ENCODE data around the gene SMTNL2. TPM values are rescaled to one million over a fixed set of nuclear protein-coding genes. Genes with fewer than 3 reads are reported as not detected.
"Not testable (repeated sequence)": the region's sequence is repeated elsewhere in the genome, so short reads cannot be mapped to it uniquely, and the experiment has no call there.

SMTNL2 gene
- total RNA-seq, 2 experiments from 2014 or later = not detected

DNA sequence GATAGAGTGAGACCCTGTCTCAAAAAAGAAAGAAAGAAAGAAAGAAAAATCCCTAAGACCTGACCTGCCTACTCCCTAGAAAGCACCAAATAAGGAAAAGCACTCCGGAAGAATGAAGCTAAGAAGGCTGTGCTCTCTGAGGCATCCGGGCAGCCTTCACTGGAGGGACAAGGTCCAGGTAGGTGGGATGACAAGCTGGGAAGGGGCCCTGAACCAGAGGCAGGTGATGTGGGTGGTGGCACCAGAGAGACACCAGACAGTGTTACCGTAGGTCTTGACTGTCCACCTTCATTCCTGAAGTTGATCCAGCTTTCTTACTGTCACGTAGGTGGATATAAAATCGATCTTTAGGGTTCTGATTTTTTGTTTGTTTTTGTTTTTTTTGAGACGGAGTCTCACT lies 26.3 kb downstream of the SMTNL2 start:
- no peak for ATAC-seq
- peaks cover 46% of the 10 kb centered on the region for H3K27me3 Mint-ChIP-seq
- H3K4me3 Mint-ChIP-seq = no peak overlapping the region
- CTCF ChIA-PET = interaction anchor here (1.0 to 1.6 kb wide), 2 partner anchors 16 to 44 kb away, joined by 3 to 7 read pairs; no protein-coding TSS in a partner anchor
- no peak overlapping the region for H3K27ac Mint-ChIP-seq
- H3K4me1 Mint-ChIP-seq = peaks cover 2% of the 10 kb centered on the region
- no peak for DNase-seq
- no peaks in the 10 kb centered on the region for H3K9me3 Mint-ChIP-seq (ENCODE audit: low read depth)
- H3K36me3 Mint-ChIP-seq = no peaks in the 10 kb centered on the region

DNA sequence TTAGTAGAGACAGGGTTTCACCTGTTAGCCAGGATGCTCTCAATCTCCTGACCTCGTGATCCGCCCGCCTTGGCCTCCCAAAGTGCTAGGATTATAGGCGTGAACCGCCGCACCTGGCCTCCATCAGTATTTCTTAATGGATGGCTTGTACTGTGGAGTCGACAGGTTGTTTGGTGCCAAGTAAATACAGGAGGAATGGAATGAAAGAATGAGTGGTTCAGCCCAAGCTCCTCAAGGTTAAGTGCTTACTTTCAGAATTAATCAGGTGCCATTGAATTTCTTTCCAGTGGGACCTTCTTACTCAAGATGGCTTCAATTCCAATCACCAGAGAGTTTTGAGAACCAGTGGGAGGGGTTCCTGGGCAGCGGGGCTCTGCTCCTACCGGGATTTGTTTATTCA lies 32.1 kb downstream of the SMTNL2 start:
- no peak for ATAC-seq
- CTCF ChIA-PET = interaction anchor here (0.8 to 1.6 kb wide), 3 partner anchors 10 to 49 kb away, joined by 3 read pairs; no protein-coding TSS in a partner anchor
- no peaks in the 10 kb centered on the region for H3K36me3 Mint-ChIP-seq
- no peak for DNase-seq
- no peak overlapping the region for H3K27ac Mint-ChIP-seq
- peaks cover 17% of the 10 kb centered on the region for H3K27me3 Mint-ChIP-seq
- no peaks in the 10 kb centered on the region for H3K4me1 Mint-ChIP-seq
- H3K9me3 Mint-ChIP-seq (ENCODE audit: low read depth) = no peaks in the 10 kb centered on the region
- H3K4me3 Mint-ChIP-seq = no peak overlapping the region

DNA sequence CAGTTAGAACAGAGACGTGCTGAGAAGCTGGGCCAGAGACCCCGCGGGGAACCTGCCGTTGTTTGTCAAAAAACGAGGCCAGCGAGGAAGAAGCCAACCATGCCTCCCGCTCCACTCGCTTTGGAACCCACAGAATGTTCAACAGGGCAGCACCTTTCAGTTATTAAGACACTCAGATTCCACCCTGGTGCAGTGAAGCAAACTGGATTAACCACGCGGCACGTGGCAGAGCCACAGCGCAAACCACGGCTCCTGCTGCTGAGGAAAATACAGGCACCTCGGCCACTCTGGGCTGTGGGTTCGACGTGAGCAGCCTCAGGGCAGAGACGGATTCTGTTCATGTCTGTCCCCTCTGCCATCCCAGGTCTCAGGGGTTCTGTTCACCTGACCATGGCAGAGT lies 32.8 kb downstream of the SMTNL2 start:
- H3K9me3 Mint-ChIP-seq (ENCODE audit: low read depth) = no peaks in the 10 kb centered on the region
- ATAC-seq (no peak), DNase-seq (no peak)
- no peaks in the 10 kb centered on the region for H3K36me3 Mint-ChIP-seq
- no peaks in the 10 kb centered on the region for H3K4me1 Mint-ChIP-seq
- CTCF ChIA-PET = interaction anchor here (1.0 kb wide), 1 partner anchor 50 kb away, joined by 3 read pairs; no protein-coding TSS in a partner anchor
- H3K27me3 Mint-ChIP-seq = peaks cover 15% of the 10 kb centered on the region
- H3K4me3 Mint-ChIP-seq = no peak overlapping the region
- H3K27ac Mint-ChIP-seq = no peak overlapping the region

DNA sequence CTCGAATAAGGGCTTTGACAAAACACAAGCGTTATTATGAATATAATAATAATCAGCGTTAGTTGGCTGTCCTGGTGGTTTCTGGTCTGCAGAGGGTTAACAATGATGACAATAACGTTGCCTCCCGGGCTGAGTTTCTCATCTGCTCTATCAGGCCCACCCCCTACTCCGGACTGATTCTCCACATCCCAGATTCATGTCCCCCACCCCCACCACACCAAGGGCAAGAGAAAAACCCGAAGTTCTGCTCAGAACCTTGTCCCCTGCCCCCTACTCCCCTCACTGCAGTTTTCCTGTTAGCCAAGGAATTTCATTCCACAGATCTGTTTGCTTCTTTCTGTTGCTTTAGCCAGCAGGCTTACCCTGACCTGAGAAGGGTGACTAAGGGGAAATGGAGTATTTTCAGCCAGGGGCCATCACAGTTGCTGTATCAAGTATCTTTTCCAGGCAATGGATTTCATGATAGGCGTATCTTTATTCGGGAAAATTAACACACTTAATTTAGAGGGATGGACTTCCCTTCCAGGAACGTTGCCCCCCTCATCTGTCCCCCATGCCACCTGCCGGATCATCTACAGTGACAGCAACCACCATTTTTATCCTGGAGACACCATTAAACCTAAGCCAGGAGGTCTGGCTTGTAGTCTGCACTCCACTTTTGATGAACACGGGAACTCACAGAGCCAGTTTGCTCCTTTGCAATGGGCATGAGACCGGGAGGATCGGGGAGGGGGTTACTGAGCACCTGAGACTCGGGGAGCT lies 33.4 kb downstream of the SMTNL2 start:
- ATAC-seq = no peak
- CTCF ChIA-PET = interaction anchor here (1.0 to 1.5 kb wide), 2 partner anchors 51 to 172 kb away, joined by 3 read pairs; no protein-coding TSS in a partner anchor
- Mint-ChIP-seq H3K27ac (no peak overlapping the region), H3K4me1 (no peaks in the 10 kb centered on the region), H3K9me3 (ENCODE audit: low read depth) (no peaks in the 10 kb centered on the region), H3K27me3 (peaks cover 13% of the 10 kb centered on the region), H3K36me3 (no peaks in the 10 kb centered on the region), H3K4me3 (no peak overlapping the region)
- DNase-seq = no peak

DNA sequence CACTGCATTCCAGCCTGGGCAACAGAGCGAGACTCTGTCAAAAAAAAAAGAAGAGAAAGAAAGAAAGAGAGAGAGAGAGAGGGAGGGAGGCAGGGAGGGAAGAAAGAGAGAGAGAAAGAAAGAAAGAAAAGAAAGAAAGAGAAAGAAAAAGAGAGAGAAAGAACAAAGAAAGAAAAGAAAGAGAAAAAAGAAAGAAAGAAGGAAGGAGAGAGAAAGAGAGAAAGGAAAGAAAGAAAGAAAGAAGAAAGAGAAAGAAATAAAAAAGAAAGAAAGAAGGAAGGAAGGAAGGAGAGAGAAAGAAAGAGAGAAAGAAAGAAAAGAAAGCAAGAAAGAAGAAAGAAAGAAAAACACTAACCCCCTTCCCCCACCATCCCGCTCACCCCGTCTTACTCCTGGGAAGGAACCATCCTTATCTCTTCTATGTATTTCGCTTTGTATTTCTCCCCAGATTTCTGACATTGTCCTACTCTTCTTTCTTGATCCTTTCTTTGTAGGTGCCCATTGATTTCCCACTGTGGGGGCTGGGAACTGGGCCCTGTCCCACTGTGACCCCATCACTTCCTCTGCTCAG lies 36.3 kb downstream of the SMTNL2 start:
- Mint-ChIP-seq H3K36me3 (no peaks in the 10 kb centered on the region), H3K27me3 (peaks cover 27% of the 10 kb centered on the region), H3K27ac (no peak overlapping the region), H3K9me3 (ENCODE audit: low read depth) (peaks cover 2% of the 10 kb centered on the region), H3K4me3 (no peak overlapping the region), H3K4me1 (no peaks in the 10 kb centered on the region)
- CTCF ChIA-PET = no interaction called here
- no peak for ATAC-seq
- no peak for DNase-seq

DNA sequence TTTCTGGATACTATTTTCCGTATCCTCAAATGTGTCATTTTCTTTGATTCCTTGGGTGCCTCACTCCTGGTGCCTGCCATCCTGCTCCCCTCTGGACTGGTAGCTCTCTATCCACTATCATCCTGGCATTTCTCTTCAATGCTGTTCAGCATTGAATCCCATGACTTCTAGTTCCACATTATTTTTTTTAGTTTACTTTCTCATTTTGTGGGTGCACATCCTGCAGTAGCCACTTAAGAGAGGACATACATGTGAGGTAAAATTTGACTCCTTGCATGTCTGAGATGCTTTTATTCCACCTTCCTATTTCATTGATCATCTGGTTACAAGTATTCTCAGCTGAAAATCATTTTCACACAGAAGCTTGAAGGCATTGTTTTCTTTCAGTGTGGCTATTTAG lies 38.0 kb downstream of the SMTNL2 start:
- Mint-ChIP-seq H3K9me3 (ENCODE audit: low read depth) (peaks cover 2% of the 10 kb centered on the region), H3K4me3 (no peak overlapping the region), H3K4me1 (peaks cover 2% of the 10 kb centered on the region), H3K27ac (no peak overlapping the region), H3K27me3 (peaks cover 32% of the 10 kb centered on the region), H3K36me3 (no peaks in the 10 kb centered on the region)
- no peak for ATAC-seq
- DNase-seq = no peak
- CTCF ChIA-PET = interaction anchor here (0.9 to 1.5 kb wide), 5 partner anchors 56 to 202 kb away, joined by 3 to 6 read pairs (median 3); no protein-coding TSS in a partner anchor

DNA sequence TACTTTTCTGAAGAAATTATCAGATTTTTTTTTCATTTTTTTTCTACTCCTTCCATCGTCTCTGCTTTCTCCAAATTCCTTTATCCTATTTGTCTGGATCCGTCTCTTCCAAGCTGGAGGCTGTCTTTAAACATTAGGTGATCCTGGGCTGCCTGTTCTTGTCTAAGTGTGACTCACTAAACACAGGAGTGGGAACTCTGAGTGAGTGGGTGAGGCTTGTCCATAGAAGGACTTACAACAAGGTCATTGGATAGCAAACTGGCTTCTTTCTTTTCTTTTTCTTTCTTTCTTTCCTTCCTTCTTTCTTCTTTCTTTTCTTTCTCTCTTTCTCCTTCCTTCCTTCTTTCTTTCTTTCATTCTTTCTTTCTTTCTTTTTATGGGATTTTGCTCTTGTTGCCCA lies 38.9 kb downstream of the SMTNL2 start:
- Mint-ChIP-seq H3K36me3 (no peaks in the 10 kb centered on the region), H3K27me3 (peaks cover 34% of the 10 kb centered on the region), H3K9me3 (ENCODE audit: low read depth) (peaks cover 2% of the 10 kb centered on the region), H3K4me3 (no peak overlapping the region), H3K27ac (no peak overlapping the region), H3K4me1 (peaks cover 2% of the 10 kb centered on the region)
- no peak for DNase-seq
- no peak for ATAC-seq
- CTCF ChIA-PET = interaction anchor here (0.9 to 4.6 kb wide), 4 partner anchors 57 to 202 kb away, joined by 3 to 53 read pairs (median 4); no protein-coding TSS in a partner anchor

DNA sequence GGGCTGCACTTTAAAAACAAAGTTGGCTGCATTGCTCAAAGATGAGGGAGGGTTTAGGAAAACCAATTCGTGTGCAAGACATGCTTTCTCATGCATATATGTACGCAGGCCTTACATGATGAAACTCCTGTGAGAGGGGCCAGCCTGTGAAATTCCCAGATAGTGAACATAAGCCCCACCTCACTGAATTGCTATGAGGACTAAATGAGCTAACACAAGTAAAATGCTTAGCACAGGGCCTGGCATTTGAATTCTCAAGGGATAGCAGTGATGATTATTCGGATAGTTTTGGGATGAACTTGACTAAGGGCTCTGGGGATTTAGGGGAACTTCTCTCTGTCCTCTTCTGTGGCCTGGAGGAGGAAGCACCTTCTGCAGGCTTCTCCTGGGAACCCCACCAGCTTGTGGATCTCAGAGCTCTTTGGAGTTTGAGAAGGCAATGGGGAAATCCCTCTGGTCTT lies 40.2 kb downstream of the SMTNL2 start:
- CTCF ChIA-PET = interaction anchor here (1.3 to 4.6 kb wide), 7 partner anchors 9 to 204 kb away, joined by 3 to 53 read pairs (median 4); no protein-coding TSS in a partner anchor
- not testable (repeated sequence) for H3K4me1 Mint-ChIP-seq; H3K27ac Mint-ChIP-seq; H3K4me3 Mint-ChIP-seq; H3K9me3 Mint-ChIP-seq (ENCODE audit: low read depth); ATAC-seq; H3K36me3 Mint-ChIP-seq; DNase-seq
- H3K27me3 Mint-ChIP-seq = peaks cover 34% of the 10 kb centered on the region

DNA sequence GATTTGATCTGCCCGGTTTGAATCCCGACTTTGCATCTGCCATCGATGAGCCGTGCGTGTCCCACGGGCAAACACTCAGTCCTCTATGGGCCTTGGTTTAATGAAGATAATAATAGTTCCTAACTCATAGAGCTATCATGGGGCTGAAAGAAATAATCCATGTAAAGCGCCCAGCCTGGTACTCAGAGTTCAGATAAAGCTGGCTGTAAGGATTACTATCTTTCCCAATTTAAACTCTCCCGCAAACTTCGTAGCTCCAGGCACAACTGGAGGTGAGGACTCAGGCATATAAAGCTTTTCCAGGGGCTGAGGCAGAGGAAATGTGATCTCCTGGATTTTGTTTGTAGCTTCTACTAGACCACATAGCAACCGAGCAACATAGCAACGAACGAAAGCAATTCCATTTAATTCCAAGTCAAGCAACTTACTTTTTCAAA lies 40.9 kb downstream of the SMTNL2 start:
- peaks cover 2% of the 10 kb centered on the region for H3K9me3 Mint-ChIP-seq (ENCODE audit: low read depth)
- no peaks in the 10 kb centered on the region for H3K36me3 Mint-ChIP-seq
- H3K27ac Mint-ChIP-seq = no peak overlapping the region
- CTCF ChIA-PET = interaction anchor here (0.9 to 4.6 kb wide), 10 partner anchors 9 to 204 kb away, joined by 3 to 53 read pairs (median 3); no protein-coding TSS in a partner anchor
- H3K27me3 Mint-ChIP-seq = peaks cover 34% of the 10 kb centered on the region
- peaks cover 2% of the 10 kb centered on the region for H3K4me1 Mint-ChIP-seq
- ATAC-seq (no peak), DNase-seq (no peak)
- no peak overlapping the region for H3K4me3 Mint-ChIP-seq

DNA sequence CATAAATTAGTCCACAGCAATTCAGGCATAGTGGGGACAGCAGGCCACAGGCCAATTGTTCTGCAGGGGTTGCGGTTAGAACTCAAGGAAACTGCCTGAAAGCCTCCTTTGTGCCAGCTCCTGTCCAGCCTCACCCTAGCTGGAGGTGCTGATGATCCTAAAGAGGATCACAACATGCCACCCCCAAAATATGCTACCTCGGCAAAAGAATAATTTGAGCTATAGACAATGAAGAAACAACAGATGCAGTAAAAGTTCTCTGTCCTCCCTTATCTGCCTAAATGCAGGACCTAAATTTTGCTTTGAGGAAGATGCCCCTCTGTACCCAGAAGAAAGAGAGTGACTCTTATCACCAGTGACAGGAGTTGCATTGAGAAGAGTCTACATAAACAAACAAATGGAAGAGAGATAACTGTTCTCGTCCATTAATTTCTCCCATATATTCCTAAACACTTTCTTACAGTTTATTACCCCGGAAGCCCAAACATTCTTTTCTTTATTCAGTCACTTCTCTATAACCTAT lies 42.5 kb downstream of the SMTNL2 start:
- H3K4me1 Mint-ChIP-seq = peaks cover 2% of the 10 kb centered on the region
- H3K9me3 Mint-ChIP-seq (ENCODE audit: low read depth) = peaks cover 2% of the 10 kb centered on the region
- CTCF ChIA-PET = interaction anchor here (0.7 to 4.6 kb wide), 7 partner anchors 11 to 206 kb away, joined by 3 to 53 read pairs (median 3); partner anchors contain the start of gene SMTNL2

DNA sequence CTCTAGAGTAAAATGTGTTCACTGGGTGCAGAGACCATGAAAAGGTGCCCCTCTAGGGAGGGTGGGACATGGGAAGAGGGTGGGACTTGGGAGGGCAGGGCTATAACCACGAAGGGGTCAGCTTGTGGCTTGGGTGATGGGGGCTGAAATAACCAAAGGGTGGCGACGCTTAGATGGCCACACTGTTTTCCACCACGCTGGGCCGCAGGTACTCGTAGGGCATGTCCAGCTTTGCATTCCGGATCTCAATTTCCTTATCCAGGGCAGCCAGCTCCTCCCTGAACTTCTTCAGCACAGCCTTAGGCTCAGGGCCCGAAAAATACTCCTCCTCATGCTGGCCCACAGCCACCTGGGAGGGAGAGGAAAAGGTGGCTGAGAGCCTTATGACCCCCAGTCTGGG lies 47.1 kb downstream of the SMTNL2 start:
- Mint-ChIP-seq H3K9me3 (ENCODE audit: low read depth) (no peaks in the 10 kb centered on the region), H3K27me3 (peaks cover 41% of the 10 kb centered on the region), H3K27ac (no peak overlapping the region), H3K4me1 (peaks cover 13% of the 10 kb centered on the region), H3K36me3 (no peaks in the 10 kb centered on the region), H3K4me3 (no peak overlapping the region)
- DNase-seq (no peak), ATAC-seq (no peak)
- CTCF ChIA-PET = interaction anchor here (1.4 kb wide), 1 partner anchor 64 kb away, joined by 3 read pairs; no protein-coding TSS in a partner anchor

More for the DNA sequence above, 42.5 kb downstream of the SMTNL2 start:
- ATAC-seq (no peak), DNase-seq (no peak)
- Mint-ChIP-seq H3K27ac (no peak overlapping the region), H3K4me3 (no peak overlapping the region), H3K27me3 (peaks cover 34% of the 10 kb centered on the region), H3K36me3 (no peaks in the 10 kb centered on the region)

DNA sequence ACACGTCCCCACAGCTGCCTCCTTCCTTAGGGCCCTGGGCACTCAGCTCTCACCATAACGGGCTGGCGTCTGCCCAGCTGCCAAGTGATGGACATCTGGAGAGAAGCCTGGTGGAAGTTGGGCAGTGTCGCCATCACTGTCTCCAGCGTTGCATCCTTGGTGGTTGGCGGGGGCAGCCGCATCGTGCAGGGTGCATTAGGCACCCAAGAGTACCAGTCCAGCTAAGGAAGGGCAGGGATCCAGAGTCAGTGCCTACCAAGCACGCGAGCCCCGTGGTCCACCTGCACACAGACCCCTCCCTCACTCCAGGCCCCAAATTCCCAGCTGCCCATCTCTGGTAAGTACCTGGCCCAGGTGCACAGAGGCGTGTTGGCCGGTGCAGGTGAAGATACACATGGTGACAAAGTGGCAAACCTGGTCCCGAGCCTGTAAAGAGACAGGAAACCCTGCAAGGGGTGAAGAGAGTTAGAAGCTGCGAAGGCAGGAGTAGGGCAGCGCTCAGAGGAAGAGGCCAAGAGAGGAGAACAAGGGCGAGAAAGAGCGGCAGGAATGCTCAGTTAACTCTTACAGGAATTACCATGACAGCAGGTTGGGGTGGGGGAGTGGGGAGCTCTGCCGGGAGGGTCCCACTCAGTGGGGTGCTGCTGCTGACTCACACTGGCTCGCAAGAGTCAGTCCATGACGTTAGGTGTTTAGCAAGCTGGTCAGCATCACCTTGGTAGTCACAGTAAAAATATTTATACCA lies 47.7 kb downstream of the SMTNL2 start:
- no peak for DNase-seq
- Mint-ChIP-seq H3K4me3 (no peak overlapping the region), H3K4me1 (peaks cover 17% of the 10 kb centered on the region), H3K27me3 (peaks cover 42% of the 10 kb centered on the region), H3K27ac (no peak overlapping the region), H3K9me3 (ENCODE audit: low read depth) (no peaks in the 10 kb centered on the region), H3K36me3 (no peaks in the 10 kb centered on the region)
- ATAC-seq = no peak
- CTCF ChIA-PET = interaction anchor here (1.4 kb wide), 1 partner anchor 65 kb away, joined by 3 read pairs; no protein-coding TSS in a partner anchor

DNA sequence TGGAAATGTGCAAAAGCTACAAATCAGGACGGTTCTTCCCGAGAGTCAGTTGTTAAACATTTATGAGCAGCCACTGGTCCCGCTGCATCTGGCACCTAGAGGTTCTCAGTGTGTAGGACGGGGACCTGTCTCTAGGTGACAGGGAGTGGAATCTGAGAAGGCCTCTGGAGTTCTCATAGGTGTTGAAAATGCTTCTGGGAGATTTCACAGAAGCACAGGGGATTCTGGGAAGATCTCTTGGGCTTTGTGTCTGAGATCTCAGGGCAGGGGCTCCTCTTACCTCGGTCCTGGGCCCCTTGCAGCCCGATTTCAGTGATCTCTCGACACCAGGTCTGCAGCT lies 48.2 kb downstream of the SMTNL2 start:
- CTCF ChIA-PET = interaction anchor here (1.4 kb wide), 1 partner anchor 65 kb away, joined by 3 read pairs; no protein-coding TSS in a partner anchor
- Mint-ChIP-seq H3K9me3 (ENCODE audit: low read depth) (no peaks in the 10 kb centered on the region), H3K27ac (no peak overlapping the region), H3K4me3 (no peak overlapping the region), H3K36me3 (no peaks in the 10 kb centered on the region), H3K4me1 (peaks cover 17% of the 10 kb centered on the region), H3K27me3 (peaks cover 42% of the 10 kb centered on the region)
- ATAC-seq (no peak), DNase-seq (no peak)
